Lung (tissue), 12 donors: Measurements from ENCODE around the gene P2RX7. TPM values are rescaled to one million over a fixed set of nuclear protein-coding genes. Genes with fewer than 3 reads are reported as not detected.

Experiments
- ATAC-seq: fragments of 200-7000 bp; cut with Tn5 transposase; one replicate; pipeline ENCODE4 v1.9.1; 2020; ENCODE audit warnings: moderate number of reproducible peaks; ENCODE audit not compliant: insufficient read depth, low FRiP score
- DNase-seq, 3 donors: peaks; one replicate each; pipeline ENCODE4 v3.0.0-alpha.2; 2013 to 2017
- H3K27ac ChIP-seq, 2 donors: one replicate each; pipeline ENCODE4 v1.5.1; 2013; ENCODE audit warnings: mild to moderate bottlenecking in 2 of 2, moderate library complexity in 2 of 2, control low read depth in 1 of 2, inconsistent platforms in 1 of 2, low read depth in 1 of 2, low read length in 1 of 2
- H3K27me3 ChIP-seq, 3 donors: one replicate each; pipeline ENCODE4 v1.5.1; 2013; ENCODE audit warnings: low read length in 2 of 3; ENCODE audit not compliant: control insufficient read depth in 3 of 3, insufficient read depth in 3 of 3
- H3K36me3 ChIP-seq, 4 donors: one replicate each; pipeline ENCODE4 v1.5.1; 2013; ENCODE audit warnings: low read length in 4 of 4, mild to moderate bottlenecking in 1 of 4, moderate library complexity in 1 of 4; ENCODE audit not compliant: control insufficient read depth in 4 of 4, insufficient read depth in 4 of 4
- H3K4me1 ChIP-seq, 5 donors: one replicate each; pipeline ENCODE4 v1.5.1; 2013; ENCODE audit warnings: low read length in 5 of 5, mild to moderate bottlenecking in 2 of 5, moderate library complexity in 1 of 5; ENCODE audit not compliant: control insufficient read depth in 5 of 5, insufficient read depth in 5 of 5
- H3K4me3 ChIP-seq: one replicate; pipeline ENCODE4 v1.5.1; 2013; ENCODE audit warnings: mild to moderate bottlenecking, control low read depth, moderate library complexity
- H3K9ac ChIP-seq, 2 donors: one replicate each; pipeline ENCODE4 v1.5.1; 2013; ENCODE audit warnings: low read length in 2 of 2, control low read depth in 1 of 2; ENCODE audit not compliant: insufficient read depth in 1 of 2
- H3K9me3 ChIP-seq, 4 donors: one replicate each; pipeline ENCODE4 v1.5.1; 2013; ENCODE audit warnings: low read length in 3 of 4, mild to moderate bottlenecking in 1 of 4, moderate library complexity in 1 of 4; ENCODE audit not compliant: control insufficient read depth in 4 of 4, insufficient read depth in 3 of 4
- WGBS, 2 donors: extraction: QIAGEN DNeasy Blood & Tissue Kit; methylation state at CpG; one replicate each; pipeline ENCODE4 v1.1.7; 2013; 5-methylcytosine and 5-hydroxymethylcytosine counted together
- polyA plus RNA-seq, 2 donors: library from polyadenylated mRNA; stranded (reverse); fragments of 200-250 nt; gene quantifications; one replicate each; pipeline ENCODE4 v1.2.1, GENCODE V29; 2013
- total RNA-seq, 2 donors: library from RNA; depleted of rRNA in 1 of 2; stranded (reverse); fragments of >200 nt in 1 of 2; gene quantifications; one replicate each; pipeline ENCODE4 v1.2.1, GENCODE V29; 2014 to 2021
- TF ChIP-seq, protein P1 (sequence below): IDR thresholded peaks from 2 replicates; pipeline ENCODE4 v1.5.1; 2012; ENCODE audit warnings: mild to moderate bottlenecking; ENCODE audit errors: control extremely low read depth, extremely low read depth
- donor health status: control.
- donor health status: control.
- donor health status: Bipolar disorder and iron deficiency.
- donor health status: healthy.
- donor health status: DM: yes; HTN: yes; CAD: no.

Gene P2RX7
- total and polyA plus RNA-seq, 4 donors = 5.3 to 17.1 (median 8.3) TPM

DNA sequence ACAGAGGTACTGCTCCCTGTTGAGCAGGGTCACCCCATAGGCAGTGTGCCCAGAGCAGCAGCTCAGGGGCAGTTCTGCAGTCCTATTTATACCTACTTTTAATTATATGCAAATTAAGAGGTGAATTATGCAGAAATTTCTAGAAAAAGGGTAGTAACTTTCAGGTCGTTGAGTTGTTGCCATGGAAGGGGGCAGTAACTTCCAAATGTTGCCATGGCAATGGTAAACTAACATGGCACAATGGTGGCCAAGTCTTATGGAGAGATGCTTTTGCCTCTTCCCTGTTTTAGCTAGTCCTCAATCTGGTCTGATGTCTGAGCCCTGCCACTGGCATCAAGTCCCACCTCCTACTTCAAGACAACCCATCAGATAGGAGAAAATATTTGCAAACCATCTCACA, 30.4 kb upstream of the P2RX7 start:
- ATAC-seq = no peak
- Histone ChIP-seq H3K36me3 (no peaks in the 10 kb centered on the region), H3K9ac (no peak overlapping the region), H3K27me3 (no peaks in the 10 kb centered on the region), H3K27ac (no peak overlapping the region), H3K4me1 (no peaks in the 10 kb centered on the region), H3K9me3 (no peaks in the 10 kb centered on the region), H3K4me3 (no peak overlapping the region)
- DNase-seq = no peak
- 16 to 20% methylated on average over 1 of the region's 1 CpG for WGBS, 2 donors
- TF ChIP-seq, protein P1, sequence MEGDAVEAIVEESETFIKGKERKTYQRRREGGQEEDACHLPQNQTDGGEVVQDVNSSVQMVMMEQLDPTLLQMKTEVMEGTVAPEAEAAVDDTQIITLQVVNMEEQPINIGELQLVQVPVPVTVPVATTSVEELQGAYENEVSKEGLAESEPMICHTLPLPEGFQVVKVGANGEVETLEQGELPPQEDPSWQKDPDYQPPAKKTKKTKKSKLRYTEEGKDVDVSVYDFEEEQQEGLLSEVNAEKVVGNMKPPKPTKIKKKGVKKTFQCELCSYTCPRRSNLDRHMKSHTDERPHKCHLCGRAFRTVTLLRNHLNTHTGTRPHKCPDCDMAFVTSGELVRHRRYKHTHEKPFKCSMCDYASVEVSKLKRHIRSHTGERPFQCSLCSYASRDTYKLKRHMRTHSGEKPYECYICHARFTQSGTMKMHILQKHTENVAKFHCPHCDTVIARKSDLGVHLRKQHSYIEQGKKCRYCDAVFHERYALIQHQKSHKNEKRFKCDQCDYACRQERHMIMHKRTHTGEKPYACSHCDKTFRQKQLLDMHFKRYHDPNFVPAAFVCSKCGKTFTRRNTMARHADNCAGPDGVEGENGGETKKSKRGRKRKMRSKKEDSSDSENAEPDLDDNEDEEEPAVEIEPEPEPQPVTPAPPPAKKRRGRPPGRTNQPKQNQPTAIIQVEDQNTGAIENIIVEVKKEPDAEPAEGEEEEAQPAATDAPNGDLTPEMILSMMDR = no peak

DNA sequence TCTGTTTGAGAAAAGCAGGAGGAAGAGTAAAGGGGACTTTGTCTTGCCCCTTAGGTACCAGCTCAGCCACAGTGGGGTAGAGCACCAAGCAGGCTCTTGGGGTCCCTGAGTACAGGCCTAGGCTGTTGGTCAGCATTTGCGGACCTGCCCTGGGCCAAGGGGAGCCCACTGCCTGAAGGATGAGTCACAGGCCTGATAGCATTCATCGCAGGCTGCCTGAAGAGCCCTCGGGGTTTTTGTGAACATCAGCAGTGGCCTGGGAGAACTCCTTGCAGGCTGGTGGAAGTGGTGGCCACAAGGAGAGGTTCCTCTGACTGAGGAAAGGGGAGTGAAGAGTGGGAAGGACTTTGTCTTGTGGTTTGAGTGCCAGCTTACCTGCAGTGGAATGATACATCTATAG, 25.0 kb upstream of the P2RX7 start:
- DNase-seq = no peak
- Histone ChIP-seq H3K9me3 (no peaks in the 10 kb centered on the region), H3K36me3 (no peaks in the 10 kb centered on the region), H3K27me3 (no peaks in the 10 kb centered on the region), H3K4me3 (no peak overlapping the region), H3K9ac (no peak overlapping the region), H3K27ac (no peak overlapping the region), H3K4me1 (no peaks in the 10 kb centered on the region)
- TF ChIP-seq, protein P1 = no peak
- no peak for ATAC-seq
- WGBS, 2 donors = 83 to 85% methylated on average over 3 of the region's 3 CpGs

DNA sequence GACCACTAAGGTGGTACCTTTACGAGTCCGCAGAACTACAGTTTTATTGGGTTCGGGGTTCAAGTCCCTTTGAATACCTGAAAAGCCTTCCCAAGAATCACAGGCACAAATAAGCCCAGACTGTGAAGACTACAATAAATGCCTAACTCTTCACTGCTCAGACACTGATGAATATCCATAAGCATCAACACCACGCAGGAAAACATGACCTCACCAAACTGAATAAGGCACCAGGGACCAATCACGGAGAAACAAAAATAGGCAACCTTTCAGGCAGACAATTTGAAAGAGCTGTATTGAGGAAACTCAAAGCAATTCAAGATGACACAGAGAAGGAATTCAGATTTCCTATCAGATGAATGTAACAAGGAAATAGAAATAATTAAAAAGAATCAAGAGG, 24.2 kb upstream of the P2RX7 start:
- ATAC-seq = no peak
- Histone ChIP-seq H3K36me3 (no peaks in the 10 kb centered on the region), H3K27me3 (no peaks in the 10 kb centered on the region), H3K4me3 (no peak overlapping the region), H3K9me3 (no peaks in the 10 kb centered on the region), H3K27ac (no peak overlapping the region), H3K9ac (no peak overlapping the region), H3K4me1 (no peaks in the 10 kb centered on the region)
- TF ChIP-seq, protein P1 = no peak
- 72 to 77% methylated on average over 5 of the region's 5 CpGs for WGBS, 2 donors
- DNase-seq = no peak

DNA sequence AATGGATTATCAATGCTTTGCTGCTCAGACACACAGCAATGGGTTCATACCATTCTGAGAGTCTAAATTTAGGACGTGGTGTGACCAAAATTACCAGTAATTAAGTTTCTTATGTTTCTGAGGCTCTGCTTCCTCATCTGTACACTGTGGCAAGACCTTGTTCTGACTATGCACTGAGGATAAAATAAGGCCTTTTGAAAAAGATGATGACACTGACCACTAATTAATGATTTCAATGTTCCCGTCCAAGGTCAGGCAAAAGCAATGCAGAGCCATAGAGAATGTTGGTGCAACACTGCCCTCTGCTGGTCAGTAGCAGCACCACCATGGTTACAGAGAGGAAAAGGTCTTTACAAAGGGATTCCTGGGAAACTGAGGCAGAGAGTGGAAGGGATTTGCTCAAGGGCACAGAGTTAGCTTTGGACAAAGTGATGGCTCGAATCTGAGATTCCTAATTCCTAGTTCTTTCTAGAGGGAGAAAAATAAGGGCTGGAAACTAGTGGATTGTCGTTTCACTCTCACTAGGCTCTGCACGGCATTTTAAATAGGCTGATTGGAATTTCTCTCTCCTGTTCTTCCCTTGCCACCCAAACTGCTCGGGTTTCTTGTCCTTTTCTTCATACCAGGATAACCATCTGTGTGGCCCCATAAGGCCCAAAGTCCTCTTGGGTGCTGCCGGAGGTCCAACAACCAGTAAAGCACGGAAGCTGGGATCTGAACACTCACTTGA, 22.3 kb upstream of the P2RX7 start:
- TF ChIP-seq, protein P1 = peak; percentile 96
- H3K36me3 ChIP-seq = no peaks in the 10 kb centered on the region
- no peak overlapping the region for H3K9ac ChIP-seq
- H3K4me1 ChIP-seq = no peaks in the 10 kb centered on the region
- ATAC-seq (peak; percentile 69), DNase-seq (peak; percentile 55 to 78 (median 68))
- H3K9me3 ChIP-seq = no peaks in the 10 kb centered on the region
- 54 to 57% methylated on average over 8 of the region's 8 CpGs for WGBS, 2 donors
- no peaks in the 10 kb centered on the region for H3K27me3 ChIP-seq
- H3K27ac ChIP-seq = no peak overlapping the region
- no peak overlapping the region for H3K4me3 ChIP-seq
